K562 (cell line): Measurements from ENCODE around the gene BMF. TPM values are rescaled to one million over a fixed set of nuclear protein-coding genes. Genes with fewer than 3 reads are reported as not detected.

ENCODE experiments used
- ATAC-seq: fragments of 200-7000 bp; cut with Tn5 transposase; 3 replicates; pipeline ENCODE4 v1.9.1; 2020; ENCODE audit warnings: moderate library complexity
- BruUV-seq: library from RNA; stranded (reverse); fragments of 400-500 nt; replicated peaks from 2 replicates; lab custom pipeline; 2021; lab: Mats Ljungman, UMichigan
- CTCF ChIA-PET: fragments of 300-600 bp; formaldehyde crosslinking; extraction: SDS; loops from one replicate; lab custom pipeline; 2021; ENCODE audit warnings: low intra/inter-chr PET ratio; lab: Yijun Ruan, JAX
- POLR2A ChIA-PET: fragments of 300-600, 350-650 bp; sonication (Branson Sonifier 250); formaldehyde crosslinking; extraction: SDS; loops from one replicate; lab custom pipeline; 2021; ENCODE audit warnings: antibody characterized with exemption, inconsistent platforms; lab: Yijun Ruan, JAX
- DNase-seq, 4 experiments: peaks; one replicate each; pipeline versions ENCODE4 v3.0.0 to v3.0.0-alpha.2; 2011 to 2018; ENCODE audit warnings: low spot score in 3 of 4, mixed read lengths in 3 of 4; ENCODE audit errors: extremely low read depth in 1 of 4
- FAIRE-seq: peaks from 2 replicates; lab custom pipeline; 2011; peaks lifted over from hg19 to GRCh38; lab: Jason Lieb, UNC
- H2AFZ ChIP-seq: 2 replicates; pipeline ENCODE4 v1.6.0; 2011; ENCODE audit warnings: low read depth, low read length, control low read depth, inconsistent platforms
- H3K27ac ChIP-seq: fragments of 200-600 bp; 3 replicates; pipeline ENCODE4 v1.8.0; 2011; ENCODE audit warnings: low read depth, mild to moderate bottlenecking, control low read depth, inconsistent platforms, low read length, moderate library complexity, mixed read lengths; ENCODE audit errors: extremely low read depth
- H3K27me3 ChIP-seq, 2 experiments: fragments of 300-600 bp in 1 of 2; 2 replicates in 1 of 2; 3 replicates in 1 of 2; pipeline versions ENCODE4 v1.6.0 to v1.8.0; 2011; ENCODE audit warnings: inconsistent platforms in 2 of 2, low read length in 2 of 2, mild to moderate bottlenecking in 1 of 2, mixed read lengths in 1 of 2, moderate library complexity in 1 of 2; ENCODE audit not compliant: control insufficient read depth in 2 of 2, insufficient read depth in 2 of 2
- H3K36me3 ChIP-seq: fragments of 300-600 bp; 3 replicates; pipeline ENCODE4 v1.8.0; 2011; ENCODE audit warnings: mild to moderate bottlenecking, low read length, inconsistent platforms; ENCODE audit not compliant: control insufficient read depth, insufficient read depth
- H3K4me1 ChIP-seq, 2 experiments: fragments of 200-600 bp in 1 of 2; replicated peaks in 1 of 2; 2 replicates in 1 of 2; 3 replicates in 1 of 2; pipeline versions ENCODE4 v1.5.1 to v1.8.0; 2011; ENCODE audit warnings: inconsistent platforms in 2 of 2, low read length in 2 of 2, mild to moderate bottlenecking in 1 of 2, mixed read lengths in 1 of 2, moderate library complexity in 1 of 2; ENCODE audit not compliant: control insufficient read depth in 2 of 2, insufficient read depth in 2 of 2
- H3K4me2 ChIP-seq: 2 replicates; pipeline ENCODE4 v1.6.1; 2011; ENCODE audit warnings: low read length, control low read depth, inconsistent platforms, mixed read lengths; ENCODE audit not compliant: insufficient read depth
- H3K4me3 ChIP-seq: fragments of 200-600 bp; sonication (generic), shearing (Covaris generic); 2 replicates; pipeline ENCODE4 v1.5.1; 2016; ENCODE audit warnings: control low read depth, inconsistent platforms
- H3K79me2 ChIP-seq: fragments of 200-600 bp; 3 replicates; pipeline ENCODE4 v1.8.0; 2011; ENCODE audit warnings: low read length, inconsistent platforms; ENCODE audit not compliant: control insufficient read depth, insufficient read depth
- H3K9ac ChIP-seq, 2 experiments: 2 replicates each; pipeline versions ENCODE4 v1.6.0 to v1.6.1; 2011; ENCODE audit warnings: low read depth in 2 of 2, low read length in 2 of 2, control low read depth in 1 of 2, inconsistent platforms in 1 of 2, mild to moderate bottlenecking in 1 of 2, mixed read lengths in 1 of 2; ENCODE audit not compliant: insufficient read depth in 1 of 2
- H3K9me1 ChIP-seq: one replicate; pipeline ENCODE4 v1.6.0; 2011; ENCODE audit warnings: inconsistent platforms, mild to moderate bottlenecking, low read length, moderate library complexity; ENCODE audit not compliant: control insufficient read depth, insufficient read depth
- H3K9me3 ChIP-seq: replicated peaks from 2 replicates; pipeline ENCODE4 v1.5.1; 2011; ENCODE audit warnings: low read depth, low read length, inconsistent platforms; ENCODE audit not compliant: control insufficient read depth, insufficient read depth
- H4K20me1 ChIP-seq: replicated peaks from 2 replicates; pipeline ENCODE4 v1.6.1; 2011; ENCODE audit warnings: low read length, inconsistent platforms, mixed read lengths; ENCODE audit not compliant: control insufficient read depth, insufficient read depth
- SNIP1 ChIP-seq: fragments of 450-650 bp; IDR thresholded peaks from 2 replicates; pipeline ENCODE4 v1.7.1; 2017; ENCODE audit warnings: low read depth, mild to moderate bottlenecking
- WGBS: fragments of 100-300 bp; shearing (Covaris generic); methylation state at CpG from one replicate; pipeline ENCODE4 v1.1.6; 2016; ENCODE audit warnings: low coverage, mixed read lengths; ENCODE audit not compliant: insufficient coverage; ENCODE audit errors: missing lambda C conversion rate; 5-methylcytosine and 5-hydroxymethylcytosine counted together
- in situ Hi-C: fragments of 300-500 bp; cut with MboI; formaldehyde crosslinking; loops from 4 replicates; pipeline ENCODE4 v1.15.0; 2018; ENCODE audit warnings: inconsistent platforms, mixed read lengths
- intact Hi-C: fragments of 100-400 bp; cut with micrococcal nuclease; formaldehyde crosslinking; loops from 2 replicates; pipeline ENCODE4 v1.14.2; 2022
- polyA plus RNA-seq, 8 experiments: library from polyadenylated mRNA; depleted of rRNA in 4 of 8; stranded (reverse) in 5 of 8; unstranded in 3 of 8; fragments of >200 nt; fragmentation: Nextera tagmentation in 2 of 8; fragmentation: Illumina TruSeq in 1 of 8; extraction: Ambion mirVana in 2 of 8; extraction: Trizol in 1 of 8; gene quantifications; 2 replicates each; pipeline versions ENCODE4 v1.2.1 to v1.2.3, GENCODE V29; 2011 to 2014; ENCODE audit warnings: inconsistent platforms in 1 of 8, missing spikeins in 1 of 8
- total RNA-seq, 7 experiments: library from RNA; depleted of rRNA in 6 of 7; stranded (reverse); fragments of >200 nt in 6 of 7; fragmentation: Illumina TruSeq in 2 of 7; extraction: Trizol in 2 of 7; gene quantifications; 2 replicates each; pipeline versions ENCODE4 v1.2.1 to v1.2.3, GENCODE V29; 2011 to 2021; ENCODE audit warnings: low replicate concordance in 1 of 7
- TF ChIP-seq, protein P1 (sequence below), 2 experiments: fragments of 450-650 bp; IDR thresholded peaks; 2 replicates each; pipeline ENCODE4 v1.6.1; 2018; ENCODE audit warnings: mild to moderate bottlenecking in 2 of 2, low read depth in 1 of 2; ENCODE audit not compliant: partially characterized antibody in 2 of 2
- TF ChIP-seq, protein P2 (sequence below): sonication (generic); IDR thresholded peaks from 2 replicates; pipeline ENCODE4 v1.6.1; 2016

Gene BMF
- total and polyA plus RNA-seq, 9 of the 15 experiments (the other 6 are each of a cell fraction or from before 2014, with no cell fraction given), result 0.25 to 0.91 (median 0.59) TPM; not detected in 2

DNA sequence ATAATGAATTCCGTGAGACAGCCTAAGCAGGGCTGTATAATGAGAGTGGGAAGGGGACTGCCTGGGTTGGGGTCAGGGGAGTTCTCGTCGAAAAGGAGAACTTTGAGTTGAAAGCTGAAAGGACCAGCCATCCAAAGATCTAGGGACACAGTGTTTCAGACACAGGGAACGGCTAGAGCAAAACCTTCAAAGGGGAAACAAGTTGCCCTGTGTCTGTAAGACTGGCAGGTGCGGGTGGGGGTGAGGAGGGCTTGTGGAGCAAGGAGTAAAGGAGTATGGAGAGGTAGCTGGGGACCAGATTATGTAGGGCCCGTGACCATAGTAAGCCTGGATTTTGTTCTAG is 68.4 kb downstream of the BMF start:
- peak overlapping the region; percentile 38; the same call in 2 of the 3 replicates for H3K27ac ChIP-seq

More for the DNA sequence above, 68.4 kb downstream of the BMF start:
- ChIA-PET POLR2A (interaction anchor here (0.5 to 1.7 kb wide), 5 partner anchors 10 to 298 kb away, joined by 3 to 9 read pairs (median 4); partner anchors contain the start of gene FSIP1), CTCF (no interaction called here)
- H3K36me3 ChIP-seq, result peaks cover 26% of the 10 kb centered on the region
- H3K27me3 ChIP-seq, result no peaks in the 10 kb centered on the region
- peaks cover 39% of the 10 kb centered on the region for H3K79me2 ChIP-seq
- peak overlapping the region; percentile 10; the same call in 1 of the 2 replicates for H2AFZ ChIP-seq
- H3K9me1 ChIP-seq, result no peaks in the 10 kb centered on the region
- no peak for FAIRE-seq
- no peaks in the 10 kb centered on the region for H4K20me1 ChIP-seq
- no peak for TF ChIP-seq SNIP1
- TF ChIP-seq, protein P1, sequence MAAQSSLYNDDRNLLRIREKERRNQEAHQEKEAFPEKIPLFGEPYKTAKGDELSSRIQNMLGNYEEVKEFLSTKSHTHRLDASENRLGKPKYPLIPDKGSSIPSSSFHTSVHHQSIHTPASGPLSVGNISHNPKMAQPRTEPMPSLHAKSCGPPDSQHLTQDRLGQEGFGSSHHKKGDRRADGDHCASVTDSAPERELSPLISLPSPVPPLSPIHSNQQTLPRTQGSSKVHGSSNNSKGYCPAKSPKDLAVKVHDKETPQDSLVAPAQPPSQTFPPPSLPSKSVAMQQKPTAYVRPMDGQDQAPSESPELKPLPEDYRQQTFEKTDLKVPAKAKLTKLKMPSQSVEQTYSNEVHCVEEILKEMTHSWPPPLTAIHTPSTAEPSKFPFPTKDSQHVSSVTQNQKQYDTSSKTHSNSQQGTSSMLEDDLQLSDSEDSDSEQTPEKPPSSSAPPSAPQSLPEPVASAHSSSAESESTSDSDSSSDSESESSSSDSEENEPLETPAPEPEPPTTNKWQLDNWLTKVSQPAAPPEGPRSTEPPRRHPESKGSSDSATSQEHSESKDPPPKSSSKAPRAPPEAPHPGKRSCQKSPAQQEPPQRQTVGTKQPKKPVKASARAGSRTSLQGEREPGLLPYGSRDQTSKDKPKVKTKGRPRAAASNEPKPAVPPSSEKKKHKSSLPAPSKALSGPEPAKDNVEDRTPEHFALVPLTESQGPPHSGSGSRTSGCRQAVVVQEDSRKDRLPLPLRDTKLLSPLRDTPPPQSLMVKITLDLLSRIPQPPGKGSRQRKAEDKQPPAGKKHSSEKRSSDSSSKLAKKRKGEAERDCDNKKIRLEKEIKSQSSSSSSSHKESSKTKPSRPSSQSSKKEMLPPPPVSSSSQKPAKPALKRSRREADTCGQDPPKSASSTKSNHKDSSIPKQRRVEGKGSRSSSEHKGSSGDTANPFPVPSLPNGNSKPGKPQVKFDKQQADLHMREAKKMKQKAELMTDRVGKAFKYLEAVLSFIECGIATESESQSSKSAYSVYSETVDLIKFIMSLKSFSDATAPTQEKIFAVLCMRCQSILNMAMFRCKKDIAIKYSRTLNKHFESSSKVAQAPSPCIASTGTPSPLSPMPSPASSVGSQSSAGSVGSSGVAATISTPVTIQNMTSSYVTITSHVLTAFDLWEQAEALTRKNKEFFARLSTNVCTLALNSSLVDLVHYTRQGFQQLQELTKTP (IDR thresholded peaks at IDR 0.05; ENCODE audit: low read depth in 1 of 2, partially characterized antibody in 2 of 2), result peak in 1 of 2 experiments; percentile 74
- TF ChIP-seq, protein P2, sequence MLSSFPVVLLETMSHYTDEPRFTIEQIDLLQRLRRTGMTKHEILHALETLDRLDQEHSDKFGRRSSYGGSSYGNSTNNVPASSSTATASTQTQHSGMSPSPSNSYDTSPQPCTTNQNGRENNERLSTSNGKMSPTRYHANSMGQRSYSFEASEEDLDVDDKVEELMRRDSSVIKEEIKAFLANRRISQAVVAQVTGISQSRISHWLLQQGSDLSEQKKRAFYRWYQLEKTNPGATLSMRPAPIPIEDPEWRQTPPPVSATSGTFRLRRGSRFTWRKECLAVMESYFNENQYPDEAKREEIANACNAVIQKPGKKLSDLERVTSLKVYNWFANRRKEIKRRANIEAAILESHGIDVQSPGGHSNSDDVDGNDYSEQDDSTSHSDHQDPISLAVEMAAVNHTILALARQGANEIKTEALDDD, result 0 out of 2 replicates have a peak, but pooled peaks have one; percentile 9
- no peaks in the 10 kb centered on the region for H3K9me3 ChIP-seq
- intact Hi-C loops, result no loop called here
- H3K4me2 ChIP-seq, result peak overlapping the region; percentile 68
- H3K4me3 ChIP-seq, result peak overlapping the region; percentile 87
- ATAC-seq, result no peak
- WGBS, result 36% methylated on average over 6 of the region's 6 CpGs
- H3K4me1 ChIP-seq, result peaks cover 12 to 22% of the 10 kb centered on the region in 2 experiments
- BruUV-seq, result no TSS peak
- peak overlapping the region; percentile 51 to 94; a peak in 3 of 4 replicates for H3K9ac ChIP-seq
- in situ Hi-C loops, result no loop called here
- DNase-seq, result no peak
